Thyroid gland (tissue), 4 donors: ENCODE data around the gene SORCS2.

ENCODE experiments used
- CTCF ChIP-seq, 6 experiments: fragments of 200-600 bp in 3 of 6; fragments of 450-650 bp in 3 of 6; sonication (generic) in 3 of 6; IDR thresholded peaks; one replicate each; pipeline ENCODE4 v1.5.1; 2016 to 2019; ENCODE audit warnings: antibody characterized with exemption in 6 of 6, mild to moderate bottlenecking in 2 of 6, inconsistent platforms in 1 of 6, moderate library complexity in 1 of 6
- POLR2A ChIP-seq, 2 donors: fragments of 450-650 bp; IDR thresholded peaks; one replicate each; pipeline ENCODE4 v1.6.1; 2017; ENCODE audit warnings: antibody characterized with exemption in 2 of 2, mild to moderate bottlenecking in 2 of 2, moderate library complexity in 1 of 2

- no peak for TF ChIP-seq POLR2A (IDR thresholded peaks at IDR 0.05)
- no peak for TF ChIP-seq CTCF (IDR thresholded peaks at IDR 0.05)
Observed at GRCh38 chr4:7575426-7575825, 383.1 kb downstream of the SORCS2 start.
